Lower leg skin (tissue), 4 donors: ENCODE results near the gene TCF7L1. TPM values are rescaled to one million over a fixed set of nuclear protein-coding genes. Genes with fewer than 3 reads are reported as not detected.

Experiments
- DNase-seq, 2 donors: peaks; one replicate each; pipeline ENCODE4 v3.0.0-alpha.2; 2019; ENCODE audit warnings: low spot score in 2 of 2
- H3K4me3 ChIP-seq: fragments of 200-600 bp; sonication (generic); 2 replicates; pipeline ENCODE4 v1.5.1; 2017; ENCODE audit warnings: mild to moderate bottlenecking, low read depth; ENCODE audit not compliant: poor library complexity, severe bottlenecking
- POLR2A ChIP-seq, 2 donors: fragments of 450-650 bp; IDR thresholded peaks; one replicate each; pipeline ENCODE4 v1.6.1; 2016 to 2017; ENCODE audit warnings: antibody characterized with exemption in 2 of 2, mild to moderate bottlenecking in 1 of 2, moderate library complexity in 1 of 2
- WGBS, 2 donors: methylation state at CpG; one replicate each; pipeline ENCODE4 v1.1.5; 2018; 5-methylcytosine and 5-hydroxymethylcytosine counted together
- intact Hi-C: fragments of 100-400 bp; cut with DNase I; formaldehyde crosslinking; loops from one replicate; pipeline ENCODE4 v1.15.0; 2023; ENCODE audit warnings: low total_unique reads
- total RNA-seq, 4 donors: library from RNA; depleted of rRNA; stranded (reverse); fragments of >200 nt; gene quantifications; one replicate each; pipeline ENCODE4 v1.1.0, GENCODE V29; 2016
- TF ChIP-seq, protein P1 (sequence below), 3 donors: fragments of 450-650 bp; IDR thresholded peaks; one replicate each; pipeline ENCODE4 v1.5.1; 2016; ENCODE audit warnings: antibody characterized with exemption in 3 of 3, mild to moderate bottlenecking in 3 of 3, moderate library complexity in 2 of 3

Gene TCF7L1
- total RNA-seq, 4 donors from 2014 or later: 0.67 to 4.8 (median 1.9) TPM

DNA sequence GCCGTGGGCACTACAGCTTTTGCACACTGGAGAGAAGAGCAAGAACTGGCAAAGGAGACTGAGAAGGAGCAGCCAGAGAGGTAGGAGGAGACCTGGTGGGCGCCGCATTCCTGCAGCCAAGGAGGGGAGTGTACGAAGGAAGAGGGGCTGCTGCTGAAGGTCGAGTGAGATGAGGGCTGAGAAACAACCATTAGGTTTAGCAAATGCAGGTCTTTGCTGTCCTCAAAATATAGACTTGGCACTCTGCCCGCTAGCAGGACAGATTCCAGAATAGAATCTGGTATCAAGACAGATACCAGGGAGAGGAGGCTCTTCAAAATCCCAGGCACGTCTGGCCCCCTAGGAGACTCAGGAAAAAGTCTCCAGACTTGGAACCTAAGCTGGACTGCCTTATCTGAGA, 111.6 kb downstream of the TCF7L1 start:
- DNase-seq: peak in 1 of 2 donors; percentile 72
- 75 to 77% methylated on average over 7 of the region's 7 CpGs for WGBS, 2 donors
- H3K4me3 ChIP-seq: no peak overlapping the region
- TF ChIP-seq, protein P1, sequence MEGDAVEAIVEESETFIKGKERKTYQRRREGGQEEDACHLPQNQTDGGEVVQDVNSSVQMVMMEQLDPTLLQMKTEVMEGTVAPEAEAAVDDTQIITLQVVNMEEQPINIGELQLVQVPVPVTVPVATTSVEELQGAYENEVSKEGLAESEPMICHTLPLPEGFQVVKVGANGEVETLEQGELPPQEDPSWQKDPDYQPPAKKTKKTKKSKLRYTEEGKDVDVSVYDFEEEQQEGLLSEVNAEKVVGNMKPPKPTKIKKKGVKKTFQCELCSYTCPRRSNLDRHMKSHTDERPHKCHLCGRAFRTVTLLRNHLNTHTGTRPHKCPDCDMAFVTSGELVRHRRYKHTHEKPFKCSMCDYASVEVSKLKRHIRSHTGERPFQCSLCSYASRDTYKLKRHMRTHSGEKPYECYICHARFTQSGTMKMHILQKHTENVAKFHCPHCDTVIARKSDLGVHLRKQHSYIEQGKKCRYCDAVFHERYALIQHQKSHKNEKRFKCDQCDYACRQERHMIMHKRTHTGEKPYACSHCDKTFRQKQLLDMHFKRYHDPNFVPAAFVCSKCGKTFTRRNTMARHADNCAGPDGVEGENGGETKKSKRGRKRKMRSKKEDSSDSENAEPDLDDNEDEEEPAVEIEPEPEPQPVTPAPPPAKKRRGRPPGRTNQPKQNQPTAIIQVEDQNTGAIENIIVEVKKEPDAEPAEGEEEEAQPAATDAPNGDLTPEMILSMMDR (IDR thresholded peaks at IDR 0.05): no peak
- no peak for TF ChIP-seq POLR2A (IDR thresholded peaks at IDR 0.05)
- intact Hi-C loops: no loop called here

DNA sequence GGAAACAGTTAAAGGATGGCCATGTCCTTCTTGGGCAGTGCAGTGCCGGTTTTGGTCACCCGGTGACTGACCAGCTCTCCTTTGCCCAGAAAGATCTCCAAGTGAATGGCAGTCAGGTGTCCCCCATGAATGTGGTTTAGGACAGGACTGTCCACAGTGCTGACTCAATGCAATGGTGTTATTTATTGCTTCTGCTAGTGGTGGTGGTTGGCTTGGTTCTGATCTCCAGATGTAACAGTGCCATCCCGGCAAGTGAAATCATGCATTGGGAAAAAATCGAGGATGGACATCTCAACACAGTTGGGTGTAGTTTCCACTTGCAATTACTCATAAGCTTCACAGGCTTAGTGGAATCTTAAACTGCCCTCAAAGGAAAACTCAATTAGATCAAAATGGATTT, 112.7 kb downstream of the TCF7L1 start:
- intact Hi-C loops: no loop called here
- WGBS, 2 donors: 63 to 72% methylated on average over 4 of the region's 4 CpGs
- H3K4me3 ChIP-seq: no peak overlapping the region
- no peak for DNase-seq
- no peak for TF ChIP-seq POLR2A (IDR thresholded peaks at IDR 0.05)
- TF ChIP-seq, protein P1 (IDR thresholded peaks at IDR 0.05): no peak

DNA sequence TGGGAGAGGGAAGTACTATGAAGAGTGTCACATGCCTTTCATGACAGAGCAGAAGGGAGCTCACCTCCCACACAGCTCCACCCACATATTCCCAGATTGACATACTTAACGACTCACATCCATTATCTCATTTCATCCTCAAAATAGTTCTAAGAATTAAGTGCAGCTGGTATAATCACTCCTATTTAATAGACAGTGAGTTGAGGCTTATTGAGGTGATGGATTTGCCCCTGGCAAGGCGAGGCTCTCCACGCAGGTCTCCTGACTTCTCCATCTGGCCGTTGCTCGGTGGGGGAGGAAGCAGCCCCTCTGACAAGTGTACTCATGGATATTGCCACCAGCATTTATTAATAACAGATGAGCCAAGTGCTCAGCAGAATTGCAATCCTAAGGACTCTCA, 113.2 kb downstream of the TCF7L1 start:
- TF ChIP-seq POLR2A (IDR thresholded peaks at IDR 0.05): no peak
- TF ChIP-seq, protein P1 (IDR thresholded peaks at IDR 0.05): no peak
- no peak for DNase-seq
- H3K4me3 ChIP-seq: no peak overlapping the region
- intact Hi-C loops: no loop called here
- 38 to 43% methylated on average over 5 of the region's 5 CpGs for WGBS, 2 donors

DNA sequence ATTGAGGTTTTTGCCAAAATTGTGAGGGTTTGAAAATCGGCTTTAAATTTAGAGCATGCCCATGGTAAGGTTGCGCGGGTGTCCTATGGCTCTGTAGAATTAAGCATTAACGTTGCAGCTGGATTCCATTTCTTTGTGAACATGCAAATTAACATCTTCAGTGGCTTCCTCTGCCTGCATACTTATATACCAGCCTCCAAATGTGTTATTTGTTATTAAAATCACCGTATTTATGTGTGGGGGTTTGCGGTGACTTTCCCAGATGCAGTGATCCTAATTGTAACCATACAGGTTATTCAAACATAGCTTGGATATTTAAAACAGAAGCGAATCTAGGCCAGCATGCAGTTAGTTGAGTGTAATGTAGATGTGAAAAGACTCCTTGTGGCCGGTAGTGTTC, 114.4 kb downstream of the TCF7L1 start:
- intact Hi-C loops: no loop called here
- DNase-seq: no peak
- WGBS, 2 donors: 74 to 79% methylated on average over 8 of the region's 8 CpGs

DNA sequence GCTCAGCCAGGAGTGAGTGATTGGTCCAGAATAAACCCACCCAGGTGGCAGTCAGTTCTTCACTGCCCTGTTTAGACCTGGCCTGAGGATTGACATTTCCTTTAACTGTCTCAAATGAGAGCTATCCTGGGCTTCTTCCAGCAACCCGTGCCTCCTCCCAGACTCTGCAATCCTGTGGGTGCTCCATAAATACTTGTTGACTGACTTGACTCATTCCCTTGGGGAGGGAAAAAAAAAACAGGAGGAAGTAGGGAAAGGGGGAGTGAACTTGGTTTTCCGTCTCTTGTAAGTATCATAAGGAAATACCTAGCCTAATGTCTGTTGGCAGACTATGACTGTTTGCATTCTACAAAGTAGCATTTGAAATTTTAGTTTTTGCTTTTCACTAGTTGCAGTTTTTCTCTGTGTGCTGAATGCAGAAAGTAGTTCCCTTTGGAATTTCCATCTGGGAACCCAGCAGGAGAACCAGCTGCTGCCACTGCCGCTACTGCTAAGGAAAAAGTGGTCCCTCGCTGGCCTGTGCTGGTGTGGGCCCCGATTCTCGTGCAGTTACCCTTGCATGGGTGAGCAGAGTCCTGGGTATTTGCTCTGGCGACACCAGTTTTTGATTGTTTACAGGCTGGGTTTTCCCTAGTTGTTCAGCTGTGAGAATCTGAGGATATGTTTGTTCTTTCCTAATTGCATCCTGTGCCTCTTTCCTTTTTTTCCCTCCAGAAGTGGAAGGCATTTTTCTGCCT, 115.7 kb downstream of the TCF7L1 start:
- intact Hi-C loops: no loop called here
- DNase-seq: peak in 1 of 2 donors; percentile 59
- no peak for TF ChIP-seq POLR2A (IDR thresholded peaks at IDR 0.05)
- TF ChIP-seq, protein P1 (IDR thresholded peaks at IDR 0.05): no peak
- H3K4me3 ChIP-seq: no peak overlapping the region
- 24 to 34% methylated on average over 7 of the region's 7 CpGs for WGBS, 2 donors

More for the DNA sequence above, 114.4 kb downstream of the TCF7L1 start:
- H3K4me3 ChIP-seq: no peak overlapping the region
- TF ChIP-seq, protein P1 (IDR thresholded peaks at IDR 0.05): no peak
- TF ChIP-seq POLR2A (IDR thresholded peaks at IDR 0.05): no peak

DNA sequence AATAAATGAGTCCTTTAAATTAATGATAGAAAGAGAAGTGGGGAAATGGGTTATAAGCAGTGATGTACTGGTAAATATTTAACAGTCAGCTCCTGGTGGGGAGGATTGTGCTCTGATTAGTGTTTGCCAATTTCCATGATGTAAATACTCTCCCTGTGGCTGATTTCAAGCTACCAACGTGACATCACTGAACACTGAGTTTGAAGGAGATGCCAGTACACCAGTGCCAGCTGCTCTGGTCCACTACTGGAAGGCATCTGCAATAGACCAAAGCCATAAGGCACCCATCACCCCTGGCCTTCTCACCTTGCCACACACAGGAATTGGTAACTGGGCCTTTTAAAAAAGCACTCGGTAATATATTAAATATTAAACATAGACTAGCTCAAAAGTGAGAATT, 116.9 kb downstream of the TCF7L1 start:
- intact Hi-C loops: no loop called here
- no peak for TF ChIP-seq POLR2A (IDR thresholded peaks at IDR 0.05)
- TF ChIP-seq, protein P1 (IDR thresholded peaks at IDR 0.05): no peak
- WGBS, 2 donors: 67 to 74% methylated on average over 2 of the region's 2 CpGs
- H3K4me3 ChIP-seq: no peak overlapping the region
- no peak for DNase-seq
